GM19395 (cell line): ENCODE data around the gene NRXN2.
"Not testable (repeated sequence)": the region's sequence is repeated elsewhere in the genome, so short reads cannot be mapped to it uniquely, and the experiment has no call there.

Experiments used
- ATAC-seq: cut with Tn5 transposase; IDR thresholded peaks from one replicate; pipeline ENCODE4 v1.9.1; 2021; ENCODE audit warnings: mild to moderate bottlenecking, moderate library complexity; ENCODE audit not compliant: unreplicated experiment

Gene NRXN2

GRCh38 chr11:64677441-64678023, 45.5 kb downstream of the NRXN2 start:
- no peak for ATAC-seq

DNA sequence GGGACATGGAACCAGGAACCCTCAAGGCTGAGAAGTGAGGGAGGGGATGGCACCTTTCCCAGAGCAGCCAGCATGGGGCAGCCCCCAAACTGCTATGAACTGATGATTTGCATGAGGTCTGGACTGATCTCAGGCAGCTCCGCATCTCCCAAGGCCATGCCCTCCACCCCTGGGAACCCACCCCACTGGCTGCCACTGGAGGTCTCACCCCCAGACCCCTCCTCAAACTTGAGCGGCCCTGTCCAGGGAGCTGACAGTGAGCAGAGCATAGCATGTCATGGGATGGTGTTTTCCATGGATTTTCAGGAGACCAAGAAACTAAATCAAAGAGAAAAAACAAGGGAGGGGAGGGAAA, 46.8 kb downstream of the NRXN2 start:
- no peak for ATAC-seq

DNA sequence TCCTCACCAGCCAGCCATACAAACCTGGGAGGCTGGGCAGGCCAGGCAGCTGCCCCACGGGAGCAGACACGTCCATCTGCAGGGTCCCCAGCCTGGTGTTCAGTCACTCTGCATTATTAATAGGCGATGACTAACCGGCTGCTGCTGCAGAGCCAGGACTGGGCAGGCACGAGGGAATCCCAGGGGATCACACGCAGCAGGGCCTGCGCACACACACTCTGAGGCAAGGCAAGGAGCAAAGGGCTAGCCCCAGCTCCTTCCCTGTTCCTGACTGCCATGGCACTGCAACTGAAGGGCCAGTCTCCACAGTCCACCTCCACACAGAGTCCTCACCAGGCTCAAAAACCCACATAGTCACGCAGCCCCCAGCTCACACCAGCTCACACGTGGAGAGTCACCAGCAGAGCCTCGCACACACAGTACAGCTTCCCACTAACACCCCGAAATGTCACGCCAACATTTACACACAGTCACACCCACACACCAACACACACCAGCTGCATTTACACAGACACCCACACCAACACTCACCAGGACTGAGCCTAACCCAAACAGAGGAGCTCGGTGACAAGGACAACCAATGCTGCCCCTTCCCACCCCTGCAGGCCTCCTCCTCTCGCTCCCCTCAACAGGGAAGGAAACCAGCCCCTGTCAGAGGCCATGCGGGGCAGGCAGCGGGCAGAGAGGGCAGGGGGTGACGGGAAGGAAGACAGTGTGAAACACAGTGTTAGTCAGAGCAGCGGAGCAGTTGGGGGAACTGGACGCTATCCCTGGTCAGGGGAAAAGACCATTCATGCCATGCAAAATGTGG, 47.3 kb downstream of the NRXN2 start:
- no peak for ATAC-seq

- no peak for ATAC-seq
These were observed 48.2 kb downstream of the NRXN2 start for GRCh38 chr11:64674774-64675173.

DNA sequence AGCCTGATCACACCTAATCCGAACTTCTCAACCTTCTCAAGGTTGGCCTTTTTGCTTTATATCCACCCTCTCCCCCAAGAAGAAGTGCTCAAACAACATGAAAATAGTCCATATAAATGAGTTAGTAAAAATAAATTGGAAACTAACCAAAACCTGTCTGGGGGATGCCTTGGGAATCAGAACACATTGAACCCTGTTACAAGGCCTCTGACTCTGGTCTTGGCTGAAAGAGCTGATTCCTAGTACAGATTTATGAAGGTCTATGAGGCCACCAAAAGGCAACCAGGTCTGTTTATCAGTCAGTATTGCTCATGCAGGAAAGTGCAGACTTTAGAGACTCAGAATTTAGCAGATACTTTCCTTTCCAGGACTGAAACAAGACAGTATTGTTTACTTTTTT, 49.7 kb downstream of the NRXN2 start:
- no peak for ATAC-seq

DNA sequence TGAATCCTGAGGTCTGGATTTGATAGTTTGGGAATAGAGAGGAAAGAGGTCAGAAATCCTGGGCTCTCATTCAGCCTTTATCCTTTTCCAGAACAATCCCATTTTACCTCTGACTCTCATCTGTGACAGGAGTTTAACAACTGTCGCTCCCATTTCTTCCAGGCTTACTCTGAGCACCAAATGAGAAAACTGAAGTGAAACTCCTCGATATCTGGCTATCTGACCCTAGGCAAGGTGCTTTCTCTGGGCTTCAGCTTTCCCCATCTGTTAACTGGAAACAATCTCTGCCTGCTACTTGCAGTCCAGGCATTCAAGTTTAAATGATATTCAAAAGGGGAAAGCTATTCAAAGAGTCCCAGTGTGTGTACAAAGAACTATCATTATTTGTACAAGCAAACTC, 50.1 kb downstream of the NRXN2 start:
- ATAC-seq: no peak

- ATAC-seq: no peak
These were observed 52.0 kb downstream of the NRXN2 start for GRCh38 chr11:64670975-64671374.

- no peak for ATAC-seq
These were observed 55.7 kb downstream of the NRXN2 start for GRCh38 chr11:64667154-64667745.

GRCh38 chr11:64665411-64665821, 57.6 kb downstream of the NRXN2 start:
- ATAC-seq: no peak

DNA sequence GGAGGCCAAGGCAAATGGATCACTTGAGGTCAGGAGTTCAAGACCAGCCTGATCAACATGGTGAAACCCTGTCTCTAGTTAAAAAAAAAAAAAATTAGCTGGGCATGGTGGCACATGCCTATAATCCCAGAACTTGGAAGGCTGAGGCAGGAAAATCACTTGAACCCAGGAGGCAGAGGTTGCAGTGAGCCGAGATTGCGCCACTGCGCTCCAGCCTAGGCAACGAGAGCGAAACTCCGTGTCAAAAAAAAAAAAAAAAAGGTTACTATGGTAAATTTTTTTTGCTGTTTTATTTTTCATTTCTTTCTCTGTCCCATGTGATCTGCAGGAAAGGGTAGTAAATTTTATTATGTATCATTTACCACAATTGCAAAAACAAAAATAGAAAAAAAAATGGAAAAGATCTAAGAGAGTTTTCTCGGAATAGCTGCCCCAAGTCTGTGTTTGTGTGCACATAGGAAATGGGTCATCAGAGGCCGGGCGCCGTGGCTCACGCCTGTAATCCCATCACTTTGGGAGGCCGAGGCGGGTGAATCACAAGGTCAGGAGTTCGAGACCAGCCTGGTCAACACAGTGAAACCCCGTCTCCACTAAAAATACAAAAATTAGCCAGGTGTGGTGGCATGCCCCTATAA, 58.6 kb downstream of the NRXN2 start:
- not testable (repeated sequence) for ATAC-seq

DNA sequence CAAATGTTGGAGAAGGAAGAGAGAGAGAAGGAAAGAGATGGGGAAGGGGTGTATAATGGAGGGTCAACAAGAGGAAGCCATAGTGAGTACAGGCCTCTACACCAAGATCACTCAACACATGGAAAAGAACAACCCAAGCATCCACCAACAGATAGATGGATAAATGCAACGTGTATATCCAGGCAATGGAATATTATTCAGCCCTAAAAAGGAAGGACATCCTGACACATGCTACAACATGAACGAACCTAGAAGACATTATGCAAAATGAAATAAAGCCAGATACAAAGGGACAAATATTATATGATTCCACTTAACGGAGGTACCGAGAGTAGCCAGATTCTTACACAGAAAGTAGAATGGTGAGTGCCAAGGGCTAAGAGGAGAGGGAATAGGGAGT, 59.3 kb downstream of the NRXN2 start:
- no peak for ATAC-seq

GRCh38 chr11:64661614-64662013, 61.4 kb downstream of the NRXN2 start:
- no peak for ATAC-seq

DNA sequence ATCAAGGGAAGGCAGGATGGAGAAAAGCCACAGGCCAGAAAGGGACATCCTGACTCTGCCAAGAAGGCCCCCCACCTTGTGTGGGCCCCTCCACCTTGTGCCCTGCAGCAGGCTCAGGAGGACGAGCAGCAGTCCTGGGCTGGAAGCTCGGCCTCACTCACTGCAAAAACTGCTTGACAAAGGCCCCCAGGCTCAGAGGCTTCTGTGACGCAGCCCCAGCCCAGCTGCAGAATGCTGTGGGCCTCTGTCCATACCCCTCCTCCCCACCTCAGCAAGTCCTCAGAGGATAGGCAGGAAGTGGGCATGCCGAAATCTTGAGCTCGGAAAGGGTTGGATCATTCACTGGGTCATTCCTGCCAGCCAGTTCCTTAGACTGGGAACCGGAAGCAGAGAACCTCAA, 61.9 kb downstream of the NRXN2 start:
- ATAC-seq: no peak

DNA sequence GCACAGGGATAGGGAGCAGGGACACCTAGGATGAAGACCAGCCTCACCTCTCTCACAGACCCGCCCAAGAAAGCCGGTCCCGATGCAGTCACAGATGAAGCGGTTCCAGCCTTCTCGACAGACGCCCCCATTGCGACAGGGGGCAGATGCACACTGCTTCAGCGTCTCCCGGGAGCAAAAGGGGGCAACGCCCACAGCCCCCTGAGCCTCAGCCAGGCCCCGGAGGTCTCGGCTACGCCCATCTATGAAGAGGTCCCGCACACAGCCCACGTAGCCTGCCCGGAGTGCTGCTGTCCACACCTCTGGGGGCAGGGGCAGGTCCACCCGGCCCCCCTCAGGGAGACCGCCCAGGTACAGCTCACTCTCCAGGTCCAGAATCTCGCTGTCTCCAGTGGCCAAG, 62.3 kb downstream of the NRXN2 start:
- no peak for ATAC-seq

- no peak for ATAC-seq
These were observed 62.8 kb downstream of the NRXN2 start for GRCh38 chr11:64660205-64660604.

- no peak for ATAC-seq
These were observed 63.4 kb downstream of the NRXN2 start for GRCh38 chr11:64659417-64660144.

GRCh38 chr11:64658265-64658664, 64.7 kb downstream of the NRXN2 start:
- no peak for ATAC-seq

DNA sequence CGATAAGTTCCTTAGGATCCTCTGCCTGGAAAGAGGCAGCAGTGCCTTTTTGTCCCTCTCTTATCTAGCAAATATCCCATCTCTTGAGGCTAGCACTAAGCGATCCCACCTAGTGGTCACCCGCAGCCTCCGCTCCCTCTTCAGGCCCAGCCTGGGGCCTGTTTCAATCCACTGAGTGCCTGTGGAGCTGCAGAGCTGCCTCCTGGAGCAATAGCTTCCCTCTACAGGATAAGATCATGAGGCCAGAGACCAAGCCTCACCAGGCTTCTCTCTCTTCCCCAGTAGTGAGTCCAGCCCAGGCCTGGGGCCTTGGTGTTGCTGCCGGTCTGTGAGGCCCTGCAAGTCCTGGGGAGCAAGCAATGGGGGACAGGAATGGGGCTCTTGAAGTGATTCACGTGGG, 66.1 kb downstream of the NRXN2 start:
- no peak for ATAC-seq

DNA sequence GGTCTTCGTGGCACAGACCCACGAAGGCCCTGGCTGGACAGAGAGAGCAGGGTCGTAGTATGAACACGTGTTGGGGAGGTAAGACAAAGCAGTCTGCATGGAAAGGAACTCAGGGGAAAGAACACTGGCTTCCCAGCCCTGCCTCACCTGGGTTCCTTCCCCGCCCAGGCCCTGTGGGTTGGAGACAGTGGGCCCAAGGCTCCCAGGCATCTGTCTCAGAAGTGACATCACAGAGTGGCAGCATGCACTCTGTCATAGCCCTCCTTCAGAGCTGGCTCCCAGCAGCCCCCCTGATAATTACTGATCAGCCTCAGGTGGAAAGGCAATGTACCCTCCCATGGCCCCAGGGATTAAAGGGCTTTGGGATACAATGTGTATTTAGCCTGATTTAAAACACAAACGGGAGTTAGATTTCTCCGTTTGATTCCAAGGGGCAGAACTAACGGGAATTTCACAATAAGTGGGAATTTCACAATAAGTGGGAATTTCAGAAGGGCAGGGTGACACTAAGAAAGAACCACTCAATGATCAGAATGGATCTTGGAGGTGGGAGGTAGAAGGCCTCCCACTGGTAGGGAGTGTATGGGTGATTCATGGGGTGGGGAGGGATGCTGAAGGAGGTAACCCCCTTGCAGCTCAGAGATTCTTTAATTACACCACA, 66.9 kb downstream of the NRXN2 start:
- no peak for ATAC-seq

DNA sequence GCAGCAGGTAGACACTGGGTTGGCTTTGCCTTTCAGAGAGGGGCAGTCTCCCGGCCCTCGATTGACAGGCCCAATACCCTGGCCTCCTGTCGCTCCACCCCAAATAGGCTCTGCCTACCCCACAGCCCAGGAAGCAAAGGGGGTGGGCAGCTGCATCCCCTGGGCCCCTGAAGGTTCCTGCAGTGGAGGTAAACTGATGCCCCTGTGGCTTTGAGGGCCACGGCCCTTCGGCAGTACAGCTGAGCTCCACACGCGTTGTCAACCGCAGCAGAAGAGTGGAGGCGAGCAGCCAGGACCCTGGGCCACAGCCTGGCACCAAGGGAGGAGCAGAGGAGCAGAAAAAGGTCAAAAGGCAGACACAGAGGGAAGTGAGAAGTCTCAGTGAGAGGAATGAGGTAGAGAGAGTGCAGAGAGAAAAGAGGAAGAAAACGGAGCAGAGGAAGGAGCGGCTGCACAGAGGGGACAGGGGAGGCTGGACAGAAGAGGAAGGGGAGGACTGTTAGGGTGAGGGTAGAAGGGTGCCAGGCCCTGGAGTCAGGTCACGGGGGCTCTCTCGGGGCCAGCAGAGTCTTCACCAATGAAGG, 67.9 kb downstream of the NRXN2 start:
- ATAC-seq: no peak
